ENCODE data around the gene PLXDC2.

PLXDC2 gene

GRCh38 chr10:20221356-20221755 is 405.1 kb downstream of the PLXDC2 start:
- WGBS (ENCODE audit: insufficient coverage) = no CpG with 5 or more reads among the region's 1 CpG
- ChIA-PET CTCF (no interaction called here), POLR2A (no interaction called here)
- no peak for DNase-seq
- Histone ChIP-seq H3K27ac (ENCODE audit: insufficient read depth in 1 of 2, low read depth in 1 of 2, low read length in 2 of 2, poor library complexity in 1 of 2, severe bottlenecking in 2 of 2) (no peak overlapping the region), H3K36me3 (ENCODE audit: control insufficient read depth in 4 of 4, insufficient read depth in 4 of 4, low read length in 3 of 4) (peaks cover 0 to 11% (median 6%) of the 10 kb centered on the region in 4 experiments), H3K27me3 (replicated peaks in 2 of 5; ENCODE audit: control insufficient read depth in 4 of 5, insufficient read depth in 5 of 5, low read length in 4 of 5) (no peaks in the 10 kb centered on the region), H3K4me3 (ENCODE audit: control insufficient read depth in 1 of 7, extremely low read depth in 1 of 7, insufficient read depth in 4 of 7, low read depth in 2 of 7, low read length in 6 of 7) (no peak overlapping the region), H3K4me1 (ENCODE audit: control extremely low read depth in 1 of 4, control insufficient read depth in 4 of 4, insufficient read depth in 4 of 4, low read length in 3 of 4) (no peaks in the 10 kb centered on the region), H3K9me3 (ENCODE audit: control extremely low read depth in 1 of 5, control insufficient read depth in 4 of 5, insufficient read depth in 2 of 5, low read depth in 1 of 5, low read length in 4 of 5) (no peaks in the 10 kb centered on the region)

GRCh38 chr10:20228729-20229128 is 412.5 kb downstream of the PLXDC2 start:
- H3K4me1 ChIP-seq (ENCODE audit: control extremely low read depth in 1 of 4, control insufficient read depth in 4 of 4, insufficient read depth in 4 of 4, low read length in 3 of 4) = no peaks in the 10 kb centered on the region
- peaks cover 0 to 2% (median 0%) of the 10 kb centered on the region in 4 experiments for H3K36me3 ChIP-seq (ENCODE audit: control insufficient read depth in 4 of 4, insufficient read depth in 4 of 4, low read length in 3 of 4)
- no peaks in the 10 kb centered on the region for H3K27me3 ChIP-seq (replicated peaks in 2 of 5; ENCODE audit: control insufficient read depth in 4 of 5, insufficient read depth in 5 of 5, low read length in 4 of 5)
- no peaks in the 10 kb centered on the region for H3K9me3 ChIP-seq (ENCODE audit: control extremely low read depth in 1 of 5, control insufficient read depth in 4 of 5, insufficient read depth in 2 of 5, low read depth in 1 of 5, low read length in 4 of 5)
- no peak overlapping the region for H3K4me3 ChIP-seq (ENCODE audit: control insufficient read depth in 1 of 7, extremely low read depth in 1 of 7, insufficient read depth in 4 of 7, low read depth in 2 of 7, low read length in 6 of 7)
- no peak for DNase-seq
- POLR2A ChIA-PET = no interaction called here
- H3K27ac ChIP-seq (ENCODE audit: insufficient read depth in 1 of 2, low read depth in 1 of 2, low read length in 2 of 2, poor library complexity in 1 of 2, severe bottlenecking in 2 of 2) = no peak overlapping the region
- CTCF ChIA-PET = no interaction called here

GRCh38 chr10:20232079-20232705 is 416.0 kb downstream of the PLXDC2 start:
- whole genome bisulfite sequencing (ENCODE audit: insufficient coverage) = no CpG with 5 or more reads among the region's 2 CpGs
- ChIA-PET POLR2A (no interaction called here), CTCF (no interaction called here)
- Histone ChIP-seq H3K27me3 (replicated peaks in 2 of 5; ENCODE audit: control insufficient read depth in 4 of 5, insufficient read depth in 5 of 5, low read length in 4 of 5) (no peaks in the 10 kb centered on the region), H3K27ac (ENCODE audit: insufficient read depth in 1 of 2, low read depth in 1 of 2, low read length in 2 of 2, poor library complexity in 1 of 2, severe bottlenecking in 2 of 2) (no peak overlapping the region), H3K4me3 (ENCODE audit: control insufficient read depth in 1 of 7, extremely low read depth in 1 of 7, insufficient read depth in 4 of 7, low read depth in 2 of 7, low read length in 6 of 7) (no peak overlapping the region), H3K36me3 (ENCODE audit: control insufficient read depth in 4 of 4, insufficient read depth in 4 of 4, low read length in 3 of 4) (peaks cover 0 to 2% (median 0%) of the 10 kb centered on the region in 4 experiments), H3K9me3 (ENCODE audit: control extremely low read depth in 1 of 5, control insufficient read depth in 4 of 5, insufficient read depth in 2 of 5, low read depth in 1 of 5, low read length in 4 of 5) (no peaks in the 10 kb centered on the region), H3K4me1 (ENCODE audit: control extremely low read depth in 1 of 4, control insufficient read depth in 4 of 4, insufficient read depth in 4 of 4, low read length in 3 of 4) (no peaks in the 10 kb centered on the region)
- DNase-seq = no peak

GRCh38 chr10:20233423-20233822 is 417.2 kb downstream of the PLXDC2 start:
- H3K27me3 ChIP-seq (replicated peaks in 2 of 5; ENCODE audit: control insufficient read depth in 4 of 5, insufficient read depth in 5 of 5, low read length in 4 of 5) = no peaks in the 10 kb centered on the region
- no peaks in the 10 kb centered on the region for H3K9me3 ChIP-seq (ENCODE audit: control extremely low read depth in 1 of 5, control insufficient read depth in 4 of 5, insufficient read depth in 2 of 5, low read depth in 1 of 5, low read length in 4 of 5)
- H3K4me3 ChIP-seq (ENCODE audit: control insufficient read depth in 1 of 7, extremely low read depth in 1 of 7, insufficient read depth in 4 of 7, low read depth in 2 of 7, low read length in 6 of 7) = no peak overlapping the region
- CTCF ChIA-PET = no interaction called here
- DNase-seq = no peak
- POLR2A ChIA-PET = no interaction called here
- H3K27ac ChIP-seq (ENCODE audit: insufficient read depth in 1 of 2, low read depth in 1 of 2, low read length in 2 of 2, poor library complexity in 1 of 2, severe bottlenecking in 2 of 2) = no peak overlapping the region
- H3K36me3 ChIP-seq (ENCODE audit: control insufficient read depth in 4 of 4, insufficient read depth in 4 of 4, low read length in 3 of 4) = peaks cover 0 to 2% (median 0%) of the 10 kb centered on the region in 4 experiments
- no peaks in the 10 kb centered on the region for H3K4me1 ChIP-seq (ENCODE audit: control extremely low read depth in 1 of 4, control insufficient read depth in 4 of 4, insufficient read depth in 4 of 4, low read length in 3 of 4)

- ChIA-PET CTCF (no interaction called here), POLR2A (no interaction called here)
- Histone ChIP-seq H3K27me3 (replicated peaks in 2 of 5; ENCODE audit: control insufficient read depth in 4 of 5, insufficient read depth in 5 of 5, low read length in 4 of 5) (no peaks in the 10 kb centered on the region), H3K4me3 (ENCODE audit: control insufficient read depth in 1 of 7, extremely low read depth in 1 of 7, insufficient read depth in 4 of 7, low read depth in 2 of 7, low read length in 6 of 7) (no peak overlapping the region), H3K4me1 (ENCODE audit: control extremely low read depth in 1 of 4, control insufficient read depth in 4 of 4, insufficient read depth in 4 of 4, low read length in 3 of 4) (no peaks in the 10 kb centered on the region), H3K36me3 (ENCODE audit: control insufficient read depth in 4 of 4, insufficient read depth in 4 of 4, low read length in 3 of 4) (peaks cover 0 to 4% (median under 1%) of the 10 kb centered on the region in 4 experiments), H3K27ac (ENCODE audit: insufficient read depth in 1 of 2, low read depth in 1 of 2, low read length in 2 of 2, poor library complexity in 1 of 2, severe bottlenecking in 2 of 2) (no peak overlapping the region), H3K9me3 (ENCODE audit: control extremely low read depth in 1 of 5, control insufficient read depth in 4 of 5, insufficient read depth in 2 of 5, low read depth in 1 of 5, low read length in 4 of 5) (peaks cover 0 to 1% (median 0%) of the 10 kb centered on the region in 5 experiments)
- 100% methylated on average over 1 of the region's 5 CpGs for WGBS (ENCODE audit: insufficient coverage)
- no peak for DNase-seq
Observed at GRCh38 chr10:20234579-20234978, 418.3 kb downstream of the PLXDC2 start.

- Histone ChIP-seq H3K27ac (ENCODE audit: insufficient read depth in 1 of 2, low read depth in 1 of 2, low read length in 2 of 2, poor library complexity in 1 of 2, severe bottlenecking in 2 of 2) (no peak overlapping the region), H3K27me3 (replicated peaks in 2 of 5; ENCODE audit: control insufficient read depth in 4 of 5, insufficient read depth in 5 of 5, low read length in 4 of 5) (no peaks in the 10 kb centered on the region), H3K4me3 (ENCODE audit: control insufficient read depth in 1 of 7, extremely low read depth in 1 of 7, insufficient read depth in 4 of 7, low read depth in 2 of 7, low read length in 6 of 7) (no peak overlapping the region), H3K9me3 (ENCODE audit: control extremely low read depth in 1 of 5, control insufficient read depth in 4 of 5, insufficient read depth in 2 of 5, low read depth in 1 of 5, low read length in 4 of 5) (peaks cover 0 to 1% (median 0%) of the 10 kb centered on the region in 5 experiments), H3K36me3 (ENCODE audit: control insufficient read depth in 4 of 4, insufficient read depth in 4 of 4, low read length in 3 of 4) (peaks cover 0 to 6% (median 2%) of the 10 kb centered on the region in 4 experiments), H3K4me1 (ENCODE audit: control extremely low read depth in 1 of 4, control insufficient read depth in 4 of 4, insufficient read depth in 4 of 4, low read length in 3 of 4) (no peaks in the 10 kb centered on the region)
- no peak for DNase-seq
- no CpG with 5 or more reads among the region's 2 CpGs for WGBS (ENCODE audit: insufficient coverage)
- POLR2A ChIA-PET = no interaction called here
- CTCF ChIA-PET = no interaction called here
Observed at GRCh38 chr10:20237091-20237570, 420.9 kb downstream of the PLXDC2 start.

- Histone ChIP-seq H3K36me3 (ENCODE audit: control insufficient read depth in 4 of 4, insufficient read depth in 4 of 4, low read length in 3 of 4) (peaks cover 0 to 6% (median 2%) of the 10 kb centered on the region in 4 experiments), H3K9me3 (ENCODE audit: control extremely low read depth in 1 of 5, control insufficient read depth in 4 of 5, insufficient read depth in 2 of 5, low read depth in 1 of 5, low read length in 4 of 5) (peaks cover 0 to 1% (median 0%) of the 10 kb centered on the region in 5 experiments), H3K27me3 (replicated peaks in 2 of 5; ENCODE audit: control insufficient read depth in 4 of 5, insufficient read depth in 5 of 5, low read length in 4 of 5) (no peaks in the 10 kb centered on the region), H3K27ac (ENCODE audit: insufficient read depth in 1 of 2, low read depth in 1 of 2, low read length in 2 of 2, poor library complexity in 1 of 2, severe bottlenecking in 2 of 2) (no peak overlapping the region), H3K4me3 (ENCODE audit: control insufficient read depth in 1 of 7, extremely low read depth in 1 of 7, insufficient read depth in 4 of 7, low read depth in 2 of 7, low read length in 6 of 7) (no peak overlapping the region), H3K4me1 (ENCODE audit: control extremely low read depth in 1 of 4, control insufficient read depth in 4 of 4, insufficient read depth in 4 of 4, low read length in 3 of 4) (no peaks in the 10 kb centered on the region)
- CTCF ChIA-PET = no interaction called here
- POLR2A ChIA-PET = no interaction called here
- no peak for DNase-seq
Observed at GRCh38 chr10:20237586-20237985, 421.4 kb downstream of the PLXDC2 start.

Data from common myeloid progenitor, CD34-positive (primary cell).